Epithelial cell of umbilical artery (primary cell): Measurements from ENCODE around the gene CCDC88B. TPM values are rescaled to one million over a fixed set of nuclear protein-coding genes. Genes with fewer than 3 reads are reported as not detected.

Source experiments
- total RNA-seq: library from RNA; depleted of rRNA; stranded (reverse); fragments of >200 nt; gene quantifications from 2 replicates; pipeline ENCODE4 v1.2.3, GENCODE V29; 2014

CCDC88B gene, protein sequence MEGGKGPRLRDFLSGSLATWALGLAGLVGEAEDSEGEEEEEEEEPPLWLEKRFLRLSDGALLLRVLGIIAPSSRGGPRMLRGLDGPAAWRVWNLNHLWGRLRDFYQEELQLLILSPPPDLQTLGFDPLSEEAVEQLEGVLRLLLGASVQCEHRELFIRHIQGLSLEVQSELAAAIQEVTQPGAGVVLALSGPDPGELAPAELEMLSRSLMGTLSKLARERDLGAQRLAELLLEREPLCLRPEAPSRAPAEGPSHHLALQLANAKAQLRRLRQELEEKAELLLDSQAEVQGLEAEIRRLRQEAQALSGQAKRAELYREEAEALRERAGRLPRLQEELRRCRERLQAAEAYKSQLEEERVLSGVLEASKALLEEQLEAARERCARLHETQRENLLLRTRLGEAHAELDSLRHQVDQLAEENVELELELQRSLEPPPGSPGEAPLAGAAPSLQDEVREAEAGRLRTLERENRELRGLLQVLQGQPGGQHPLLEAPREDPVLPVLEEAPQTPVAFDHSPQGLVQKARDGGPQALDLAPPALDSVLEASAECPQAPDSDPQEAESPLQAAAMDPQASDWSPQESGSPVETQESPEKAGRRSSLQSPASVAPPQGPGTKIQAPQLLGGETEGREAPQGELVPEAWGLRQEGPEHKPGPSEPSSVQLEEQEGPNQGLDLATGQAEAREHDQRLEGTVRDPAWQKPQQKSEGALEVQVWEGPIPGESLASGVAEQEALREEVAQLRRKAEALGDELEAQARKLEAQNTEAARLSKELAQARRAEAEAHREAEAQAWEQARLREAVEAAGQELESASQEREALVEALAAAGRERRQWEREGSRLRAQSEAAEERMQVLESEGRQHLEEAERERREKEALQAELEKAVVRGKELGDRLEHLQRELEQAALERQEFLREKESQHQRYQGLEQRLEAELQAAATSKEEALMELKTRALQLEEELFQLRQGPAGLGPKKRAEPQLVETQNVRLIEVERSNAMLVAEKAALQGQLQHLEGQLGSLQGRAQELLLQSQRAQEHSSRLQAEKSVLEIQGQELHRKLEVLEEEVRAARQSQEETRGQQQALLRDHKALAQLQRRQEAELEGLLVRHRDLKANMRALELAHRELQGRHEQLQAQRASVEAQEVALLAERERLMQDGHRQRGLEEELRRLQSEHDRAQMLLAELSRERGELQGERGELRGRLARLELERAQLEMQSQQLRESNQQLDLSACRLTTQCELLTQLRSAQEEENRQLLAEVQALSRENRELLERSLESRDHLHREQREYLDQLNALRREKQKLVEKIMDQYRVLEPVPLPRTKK (N-terminal part only)
- total RNA-seq = 1.3 and 1.7 TPM in 2 replicates

DNA sequence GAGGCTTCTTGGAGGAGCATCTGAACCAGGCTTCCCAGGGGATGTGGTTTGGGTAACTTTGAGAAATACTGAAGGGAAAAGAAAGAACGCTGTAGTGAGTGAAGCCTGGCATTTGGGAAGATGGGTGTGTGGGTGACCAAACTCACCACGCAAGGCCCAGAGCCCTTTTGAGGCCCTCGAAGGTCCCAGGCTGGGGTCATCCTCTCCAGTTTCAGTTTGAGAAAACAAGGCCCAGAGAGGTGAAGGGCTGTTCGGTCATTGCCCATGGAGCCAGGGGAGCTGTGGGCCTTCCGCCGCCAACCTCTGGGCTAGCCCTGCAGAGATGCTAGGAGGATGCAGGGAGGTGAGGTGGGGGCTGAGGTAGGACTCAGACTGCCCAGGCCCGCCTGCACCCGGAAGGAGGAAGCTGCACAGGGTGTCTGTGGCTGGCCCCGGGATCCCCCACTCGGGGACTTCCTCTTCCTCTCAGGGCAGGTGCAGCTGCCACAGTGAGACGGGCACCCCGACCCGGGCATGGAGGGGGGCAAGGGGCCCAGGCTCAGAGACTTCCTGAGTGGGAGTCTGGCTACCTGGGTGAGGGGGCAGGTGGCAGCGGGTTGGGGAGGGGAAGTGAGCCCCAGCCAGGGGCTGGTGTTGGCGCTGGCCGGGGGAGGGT lies at the start of gene CCDC88B:
Gene CCDC88B, plus strand, starts transcription at position 451 of the 655 bp plus-strand sequence. Its CDS starts 63 bp downstream, at position 514.

GRCh38 chr11:64291262-64291751 lies 48.7 kb upstream of the CCDC88B start, which contains the start of gene KCNK4:
Gene KCNK4 (plus strand): TSS chr11:64291302. CDS start chr11:64293019, 1,717 bp downstream.

GRCh38 chr11:64299847-64300648 lies 40.0 kb upstream of the CCDC88B start, which contains the start of gene CATSPERZ:
Gene CATSPERZ (plus strand): TSS chr11:64300358. CDS start chr11:64300411, 53 bp downstream.

DNA sequence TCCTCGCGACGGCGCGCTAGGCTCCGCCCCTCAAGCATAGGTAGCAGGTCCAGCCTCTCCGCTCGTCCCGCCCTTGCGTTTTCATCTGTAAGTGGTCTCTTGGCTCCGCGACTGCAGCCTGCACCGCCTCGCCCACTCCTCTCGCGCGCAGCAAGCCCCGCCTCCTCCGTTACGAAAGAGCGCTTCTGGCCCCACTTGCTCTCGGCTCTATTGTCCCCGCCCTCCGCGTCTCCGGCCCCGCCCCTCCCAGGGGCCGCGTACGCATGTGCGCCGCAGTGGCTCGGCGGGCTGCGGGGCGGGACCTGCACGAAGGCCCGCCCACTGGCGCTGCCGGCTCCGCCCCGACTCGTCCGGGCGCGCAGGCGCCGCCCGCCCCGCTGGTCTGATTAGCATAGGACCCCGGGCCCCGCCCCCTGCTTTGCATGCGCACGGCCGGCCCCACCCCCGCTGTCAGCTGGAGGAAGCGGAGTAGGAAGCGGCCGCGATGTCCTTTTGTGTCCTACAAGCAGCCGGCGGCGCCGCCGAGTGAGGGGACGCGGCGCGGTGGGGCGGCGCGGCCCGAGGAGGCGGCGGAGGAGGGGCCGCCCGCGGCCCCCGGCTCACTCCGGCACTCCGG lies 34.8 kb upstream of the CCDC88B start, which contains the start of gene ESRRA:
Gene ESRRA, plus strand, starts transcription at position 450 of the 616 bp plus-strand sequence. CDS start 1,656 bp downstream, outside the sequence.

GRCh38 chr11:64317325-64317960 lies 22.6 kb upstream of the CCDC88B start, which contains the start of gene TRMT112:
Gene TRMT112 (minus strand): TSS chr11:64317559. CDS start chr11:64317526, 33 bp downstream.

GRCh38 chr11:64317961-64318765 lies 21.8 kb upstream of the CCDC88B start, which contains the start of gene PRDX5:
Gene PRDX5 (plus strand): TSS chr11:64318121. CDS start chr11:64318216, 95 bp downstream.

GRCh38 chr11:64358907-64359711 lies 19.1 kb downstream of the CCDC88B start, which contains the start of gene RPS6KA4:
Gene RPS6KA4 (plus strand): TSS chr11:64359162. CDS start chr11:64359236, 74 bp downstream.

Other genes with a start within 250 kb of the CCDC88B start
- gene MACROD1, start 174.1 kb upstream of the CCDC88B start, total RNA-seq = 17.5 and 32.5 TPM in 2 replicates
- 212 and 226 TPM in 2 replicates for gene STIP1, start 154.0 kb upstream of the CCDC88B start, total RNA-seq
- 8.1 and 22.2 TPM in 2 replicates for gene FERMT3, start 133.5 kb upstream of the CCDC88B start, total RNA-seq
- gene TRPT1, start 114.0 kb upstream of the CCDC88B start, total RNA-seq = 22.6 and 63.7 TPM in 2 replicates
- 53.3 and 61.4 TPM in 2 replicates for gene NUDT22, start 113.9 kb upstream of the CCDC88B start, total RNA-seq
- 4.3 and 7.8 TPM in 2 replicates for gene DNAJC4, start 109.7 kb upstream of the CCDC88B start, total RNA-seq
- gene VEGFB, start 105.6 kb upstream of the CCDC88B start, total RNA-seq = 7.6 and 10.7 TPM in 2 replicates
- gene FKBP2, start 99.1 kb upstream of the CCDC88B start, total RNA-seq = 41.0 and 56.8 TPM in 2 replicates
- gene PPP1R14B, start 93.3 kb upstream of the CCDC88B start, total RNA-seq = 264 and 362 TPM in 2 replicates
- 51.3 and 68.1 TPM in 2 replicates for gene PLCB3, start 88.7 kb upstream of the CCDC88B start, total RNA-seq
- 63.1 and 68.2 TPM in 2 replicates for gene BAD, start 55.5 kb upstream of the CCDC88B start, total RNA-seq
- gene GPR137, start 54.4 kb upstream of the CCDC88B start, total RNA-seq = 6.4 and 7.1 TPM in 2 replicates
- under 0.01 and 0.30 TPM in 2 replicates for gene KCNK4, start 48.9 kb upstream of the CCDC88B start, total RNA-seq
- 0.61 TPM in 1 of 2 replicates, not detected in the other for gene CATSPERZ, start 39.8 kb upstream of the CCDC88B start, total RNA-seq
- gene ESRRA, start 34.7 kb upstream of the CCDC88B start, total RNA-seq = 43.6 and 52.3 TPM in 2 replicates
- gene TRMT112, start 22.6 kb upstream of the CCDC88B start, total RNA-seq = 294 and 605 TPM in 2 replicates
- 287 and 290 TPM in 2 replicates for gene PRDX5, start 22.1 kb upstream of the CCDC88B start, total RNA-seq
- gene RPS6KA4, start 19.0 kb downstream of the CCDC88B start, total RNA-seq = 35.3 and 35.7 TPM in 2 replicates
- not detected in 2 replicates for gene SLC22A11, start 215.7 kb downstream of the CCDC88B start, total RNA-seq